HFF-Myc (cell line): ENCODE measurements around the gene CNBD2.
"Not testable (repeated sequence)": the region's sequence is repeated elsewhere in the genome, so short reads cannot be mapped to it uniquely, and the experiment has no call there.

Experiments used
- DNase-seq: peaks from one replicate; pipeline ENCODE4 v3.0.0-alpha.2; 2011; ENCODE audit warnings: low read depth; ENCODE audit errors: extremely low read depth
- H3K4me3 ChIP-seq: replicated peaks from 2 replicates; pipeline ENCODE4 v1.5.1; 2011; ENCODE audit warnings: low read depth, mild to moderate bottlenecking, control low read depth, low read length
- CTCF ChIP-seq: IDR thresholded peaks from 2 replicates; pipeline ENCODE4 v1.5.1; 2012; ENCODE audit warnings: mild to moderate bottlenecking, low read depth, low read length, control low read depth; ENCODE audit errors: missing control alignments

CNBD2 gene

GRCh38 chr20:36071848-36072247 lies 103.5 kb downstream of the CNBD2 start:
- no peak for DNase-seq
- no peak overlapping the region for H3K4me3 ChIP-seq
- no peak for TF ChIP-seq CTCF

- DNase-seq, result no peak
- TF ChIP-seq CTCF, result no peak
- H3K4me3 ChIP-seq, result no peak overlapping the region
Observed at GRCh38 chr20:36074983-36075382, 106.6 kb downstream of the CNBD2 start.

GRCh38 chr20:36077762-36078161 lies 109.4 kb downstream of the CNBD2 start:
- not testable (repeated sequence) for DNase-seq, H3K4me3 ChIP-seq

GRCh38 chr20:36079486-36079885 lies 111.1 kb downstream of the CNBD2 start:
- no peak overlapping the region for H3K4me3 ChIP-seq
- no peak for TF ChIP-seq CTCF
- DNase-seq, result no peak

- not testable (repeated sequence) for H3K4me3 ChIP-seq, DNase-seq
Observed at GRCh38 chr20:36079984-36080383, 111.6 kb downstream of the CNBD2 start.
